Measurements from ENCODE around the gene ADORA2B.

GRCh38 chr17:15941781-15942180 lies 3.1 kb upstream of the ADORA2B start:
- TF ChIP-seq TAF1 (IDR thresholded peaks at IDR 0.05; ENCODE audit: low read depth), result no peak
- TF ChIP-seq YY1 (IDR thresholded peaks at IDR 0.05; ENCODE audit: low read depth), result no peak
- no peak for TF ChIP-seq CEBPB (IDR thresholded peaks at IDR 0.05)
- TF ChIP-seq RAD21 (IDR thresholded peaks at IDR 0.05; ENCODE audit: low read depth), result no peak
- TF ChIP-seq NFIC (IDR thresholded peaks at IDR 0.05), result no peak
- no peak for TF ChIP-seq EGR1 (IDR thresholded peaks at IDR 0.05)
- TF ChIP-seq REST (IDR thresholded peaks at IDR 0.05; ENCODE audit: low read depth), result no peak
- no peak for TF ChIP-seq EP300 (IDR thresholded peaks at IDR 0.05; ENCODE audit: borderline replicate concordance)
- TF ChIP-seq FOXM1 (IDR thresholded peaks at IDR 0.05; ENCODE audit: borderline replicate concordance, low read depth), result no peak
- no peak for TF ChIP-seq MAX (IDR thresholded peaks at IDR 0.05)
- TF ChIP-seq TEAD4 (IDR thresholded peaks at IDR 0.05), result no peak

Data from Ishikawa (cell line).